Retinal pigment epithelial cell (primary cell): Measurements from ENCODE around the gene SEMA3G.
A peak's percentile ranks its signal among the peaks of the same experiment; 100 is the strongest.

ENCODE experiments used
- DNase-seq: peaks from one replicate; pipeline ENCODE4 v3.0.0-alpha.2; 2010; ENCODE audit warnings: low read depth
- H3K4me3 ChIP-seq: 2 replicates; pipeline ENCODE4 v1.5.1; 2011; ENCODE audit warnings: mild to moderate bottlenecking, low read length, control low read depth, moderate library complexity
- TF ChIP-seq, protein P1 (sequence below): conservative IDR thresholded peaks from 2 replicates; pipeline ENCODE4 v1.5.1; 2011; ENCODE audit warnings: low read depth, low read length, control low read depth, inconsistent platforms

The SEMA3G gene

DNA sequence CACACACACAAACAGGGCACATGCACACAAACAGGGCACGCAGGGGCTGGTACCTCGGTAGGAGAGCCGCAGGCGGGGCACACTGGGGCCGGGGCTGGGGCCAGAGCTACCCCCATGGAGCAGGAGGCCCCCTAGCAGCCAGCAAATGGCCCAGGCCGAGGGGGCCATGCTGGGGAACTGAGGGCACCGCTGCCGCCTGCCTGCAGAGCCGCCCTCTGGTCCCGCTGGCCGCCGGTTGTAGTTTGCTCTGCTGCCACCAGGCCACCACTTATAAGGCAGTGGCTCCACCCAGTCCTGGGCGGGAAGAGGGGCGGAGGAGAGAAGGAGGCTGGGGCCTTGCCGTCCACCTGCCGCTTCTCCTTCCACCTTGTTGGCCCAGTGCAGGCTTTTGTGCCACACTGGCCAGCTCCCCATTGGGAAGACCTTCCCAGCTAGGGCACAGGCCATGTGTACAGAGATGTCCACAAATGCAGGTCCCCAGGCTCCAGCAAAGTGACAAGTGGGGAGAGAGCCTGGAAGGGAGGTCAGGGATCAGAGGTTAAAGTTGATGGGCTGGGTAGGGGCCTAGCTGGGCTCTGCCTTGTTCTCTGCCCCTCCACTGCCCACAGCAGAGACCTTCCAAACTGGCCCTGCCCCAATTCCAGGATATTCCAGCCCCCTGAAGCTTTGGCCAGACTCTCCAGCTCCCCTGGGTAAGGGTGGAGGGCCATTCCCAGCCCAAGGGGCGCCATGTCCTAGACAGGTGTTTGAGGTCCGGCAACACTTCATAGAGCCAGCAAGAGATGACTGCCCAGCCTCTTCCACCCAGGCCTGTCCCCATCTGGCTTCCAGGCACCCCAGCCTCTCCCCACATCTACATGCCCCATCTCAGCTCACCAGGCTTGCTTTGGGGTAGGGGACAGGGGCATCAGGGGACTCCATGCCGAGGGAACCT, at the start of gene SEMA3G:
TSS of gene SEMA3G (minus strand) at position 244 of the 934 bp plus-strand sequence. CDS start at position 168, 76 bp downstream.
- TF ChIP-seq, protein P1, sequence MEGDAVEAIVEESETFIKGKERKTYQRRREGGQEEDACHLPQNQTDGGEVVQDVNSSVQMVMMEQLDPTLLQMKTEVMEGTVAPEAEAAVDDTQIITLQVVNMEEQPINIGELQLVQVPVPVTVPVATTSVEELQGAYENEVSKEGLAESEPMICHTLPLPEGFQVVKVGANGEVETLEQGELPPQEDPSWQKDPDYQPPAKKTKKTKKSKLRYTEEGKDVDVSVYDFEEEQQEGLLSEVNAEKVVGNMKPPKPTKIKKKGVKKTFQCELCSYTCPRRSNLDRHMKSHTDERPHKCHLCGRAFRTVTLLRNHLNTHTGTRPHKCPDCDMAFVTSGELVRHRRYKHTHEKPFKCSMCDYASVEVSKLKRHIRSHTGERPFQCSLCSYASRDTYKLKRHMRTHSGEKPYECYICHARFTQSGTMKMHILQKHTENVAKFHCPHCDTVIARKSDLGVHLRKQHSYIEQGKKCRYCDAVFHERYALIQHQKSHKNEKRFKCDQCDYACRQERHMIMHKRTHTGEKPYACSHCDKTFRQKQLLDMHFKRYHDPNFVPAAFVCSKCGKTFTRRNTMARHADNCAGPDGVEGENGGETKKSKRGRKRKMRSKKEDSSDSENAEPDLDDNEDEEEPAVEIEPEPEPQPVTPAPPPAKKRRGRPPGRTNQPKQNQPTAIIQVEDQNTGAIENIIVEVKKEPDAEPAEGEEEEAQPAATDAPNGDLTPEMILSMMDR = peak; percentile 51
- no peak for DNase-seq
- H3K4me3 ChIP-seq = no peak within 1 kb of the TSS

DNA sequence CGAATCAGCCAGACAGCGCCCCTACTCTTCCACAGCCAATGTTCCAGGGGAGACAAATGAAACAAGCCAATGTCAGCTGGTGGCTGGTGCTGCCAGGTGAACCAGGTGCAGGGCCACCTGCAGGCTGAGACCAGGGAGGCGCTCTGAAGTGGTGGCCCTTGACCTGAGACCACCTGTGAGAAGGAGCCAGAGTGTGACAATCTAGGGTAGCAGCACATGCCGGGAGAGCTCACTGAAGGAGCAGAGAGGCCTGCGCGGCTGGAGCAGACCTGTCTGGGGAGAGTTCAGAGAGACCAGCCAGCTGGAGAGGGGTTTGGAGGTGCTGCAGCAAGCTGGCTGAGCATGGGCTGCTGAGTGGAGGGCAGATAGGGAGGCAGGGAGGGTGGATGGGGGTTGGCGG, 49.5 kb upstream of the SEMA3G start:
- DNase-seq = no peak
- TF ChIP-seq, protein P1 = no peak
- H3K4me3 ChIP-seq = no peak overlapping the region

DNA sequence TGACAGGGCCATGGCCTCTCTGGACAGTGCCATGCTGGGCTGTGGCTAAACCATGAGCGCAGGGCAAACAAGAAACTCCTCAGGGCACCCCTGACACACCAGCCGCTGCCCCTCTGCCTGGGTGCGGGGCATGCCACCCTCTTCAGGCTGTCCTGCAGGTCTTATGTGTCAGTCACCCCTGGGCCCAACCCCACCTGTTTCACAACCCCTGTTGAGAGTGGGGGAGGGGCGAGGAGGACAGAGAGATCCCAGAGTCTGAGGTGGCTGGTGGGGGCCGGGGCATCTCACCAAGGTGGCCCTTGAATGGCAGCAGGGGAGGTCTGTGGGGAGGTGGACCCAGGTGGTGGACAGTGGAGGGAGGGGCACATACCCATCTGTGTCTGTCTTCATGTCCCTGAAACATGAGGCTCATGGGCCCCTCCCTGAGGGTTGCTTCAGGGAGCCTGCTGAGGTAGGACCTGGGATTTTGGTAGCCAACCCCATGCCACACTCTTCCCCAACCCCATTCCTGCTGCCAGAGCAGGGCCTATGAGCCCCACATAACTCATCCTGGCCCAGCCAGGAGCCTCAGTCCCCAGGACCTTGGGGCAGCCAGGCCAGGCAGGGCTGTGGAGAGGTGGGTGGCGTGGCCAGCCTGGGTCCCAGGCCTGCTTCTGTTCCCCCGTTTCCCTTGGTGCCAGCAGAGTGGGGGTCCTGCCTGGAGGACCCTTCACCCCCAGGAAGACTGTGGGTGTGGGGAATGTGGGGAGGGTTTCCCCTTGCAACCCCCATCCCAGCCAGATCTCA, 48.5 kb upstream of the SEMA3G start:
- no peak for DNase-seq
- no peak overlapping the region for H3K4me3 ChIP-seq
- TF ChIP-seq, protein P1 = no peak

DNA sequence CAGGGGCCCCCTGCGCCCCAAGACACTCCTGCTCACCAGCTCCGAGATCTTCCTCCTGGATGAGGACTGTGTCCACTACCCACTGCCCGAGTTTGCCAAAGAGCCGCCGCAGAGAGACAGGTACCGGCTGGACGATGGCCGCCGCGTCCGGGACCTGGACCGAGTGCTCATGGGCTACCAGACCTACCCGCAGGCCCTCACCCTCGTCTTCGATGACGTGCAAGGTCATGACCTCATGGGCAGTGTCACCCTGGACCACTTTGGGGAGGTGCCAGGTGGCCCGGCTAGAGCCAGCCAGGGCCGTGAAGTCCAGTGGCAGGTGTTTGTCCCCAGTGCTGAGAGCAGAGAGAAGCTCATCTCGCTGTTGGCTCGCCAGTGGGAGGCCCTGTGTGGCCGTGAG, 47.2 kb upstream of the SEMA3G start:
- no peak for DNase-seq
- TF ChIP-seq, protein P1 = no peak
- H3K4me3 ChIP-seq = no peak overlapping the region

DNA sequence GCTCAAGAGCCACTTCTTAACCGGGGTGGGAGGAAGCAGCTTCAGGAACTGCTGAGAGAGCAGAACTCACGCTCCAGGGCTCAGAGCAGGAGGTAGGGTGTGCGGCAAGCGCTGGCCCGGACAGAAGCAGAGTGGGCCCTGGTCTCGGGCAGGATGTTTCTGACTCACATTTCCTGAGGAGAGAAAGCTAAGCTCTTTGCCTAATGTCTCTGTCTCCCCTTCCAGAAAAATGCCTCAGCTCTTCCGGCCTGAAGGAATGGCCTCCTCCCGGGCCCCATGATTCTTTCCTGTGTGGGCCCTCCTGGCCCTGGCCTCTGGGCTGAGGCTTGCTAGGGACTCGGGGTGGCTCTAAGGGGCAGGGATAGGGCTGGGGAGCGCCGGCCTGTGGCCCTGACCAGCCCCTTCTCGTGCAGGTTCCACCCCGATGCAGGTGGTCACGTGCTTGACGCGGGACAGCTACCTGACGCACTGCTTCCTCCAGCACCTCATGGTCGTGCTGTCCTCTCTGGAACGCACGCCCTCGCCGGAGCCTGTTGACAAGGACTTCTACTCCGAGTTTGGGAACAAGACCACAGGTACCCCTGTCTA, 46.1 kb upstream of the SEMA3G start:
- H3K4me3 ChIP-seq = no peak overlapping the region

More for the DNA sequence above, 46.1 kb upstream of the SEMA3G start:
- TF ChIP-seq, protein P1 = no peak
- DNase-seq = no peak
